DOHH2 (cell line): ENCODE data around the gene FBXW5.

Experiments used
- H3F3A ChIP-seq: fragments of 200-600 bp; sonication (generic), shearing (Covaris generic); 2 replicates; pipeline ENCODE4 v1.6.0; 2016; ENCODE audit warnings: antibody characterized with exemption, mild to moderate bottlenecking; ENCODE audit not compliant: control insufficient read depth, insufficient read depth
- H3K27ac ChIP-seq: fragments of 200-600 bp; sonication (generic); 2 replicates; pipeline ENCODE4 v1.5.1; 2014; ENCODE audit warnings: low read depth, mild to moderate bottlenecking, low read length, moderate library complexity
- H3K27me3 ChIP-seq: fragments of 200-600 bp; sonication (generic); 2 replicates; pipeline ENCODE4 v1.6.1; 2014; ENCODE audit warnings: mild to moderate bottlenecking, low read length, mixed read lengths; ENCODE audit not compliant: control insufficient read depth
- H3K36me3 ChIP-seq: fragments of 200-600 bp; sonication (generic); 2 replicates; pipeline ENCODE4 v1.6.1; 2014; ENCODE audit warnings: mild to moderate bottlenecking, low read length, moderate library complexity, mixed read lengths; ENCODE audit not compliant: control insufficient read depth
- H3K4me1 ChIP-seq: fragments of 200-600 bp; sonication (generic); 2 replicates; pipeline ENCODE4 v1.6.1; 2014; ENCODE audit warnings: mild to moderate bottlenecking, low read length, mixed read lengths; ENCODE audit not compliant: control insufficient read depth
- H3K4me2 ChIP-seq: fragments of 200-600 bp; sonication (generic); 2 replicates; pipeline ENCODE4 v1.6.0; 2014; ENCODE audit warnings: mild to moderate bottlenecking, low read length, moderate library complexity
- H3K4me3 ChIP-seq: fragments of 200-600 bp; sonication (generic); 2 replicates; pipeline ENCODE4 v1.5.1; 2014; ENCODE audit warnings: mild to moderate bottlenecking, low read length, mixed read lengths
- H3K79me2 ChIP-seq: fragments of 200-600 bp; sonication (generic); 2 replicates; pipeline ENCODE4 v1.6.1; 2014; ENCODE audit warnings: mild to moderate bottlenecking, low read length, mixed read lengths; ENCODE audit not compliant: control insufficient read depth
- H3K9me2 ChIP-seq: fragments of 200-600 bp; sonication (generic); replicated peaks from 2 replicates; pipeline ENCODE4 v1.6.1; 2014; ENCODE audit warnings: mild to moderate bottlenecking, low read length, mixed read lengths; ENCODE audit not compliant: control insufficient read depth
- H3K9me3 ChIP-seq: fragments of 200-600 bp; sonication (generic); 2 replicates; pipeline ENCODE4 v1.6.1; 2014; ENCODE audit warnings: antibody characterized with exemption, low read length, mixed read lengths; ENCODE audit not compliant: control insufficient read depth, insufficient read depth
- H4K20me1 ChIP-seq: fragments of 200-600 bp; sonication (generic); 2 replicates; pipeline ENCODE4 v1.6.0; 2014; ENCODE audit warnings: low read depth, mild to moderate bottlenecking, antibody characterized with exemption, low read length, moderate library complexity; ENCODE audit not compliant: control insufficient read depth, insufficient read depth
- EZH2phosphoT487 ChIP-seq: fragments of 200-600 bp; sonication (generic); IDR thresholded peaks from 2 replicates; pipeline ENCODE4 v1.6.1; 2017; ENCODE audit warnings: borderline replicate concordance, mild to moderate bottlenecking, antibody characterized with exemption, low read length, moderate library complexity, mixed read lengths
- TF ChIP-seq, protein P1 (sequence below): fragments of 200-600 bp; sonication (generic); IDR thresholded peaks from one replicate; pipeline ENCODE4 v1.5.1; 2014; ENCODE audit warnings: antibody characterized with exemption, mild to moderate bottlenecking, low read depth, low read length; ENCODE audit not compliant: poor library complexity, severe bottlenecking

FBXW5 gene

DNA sequence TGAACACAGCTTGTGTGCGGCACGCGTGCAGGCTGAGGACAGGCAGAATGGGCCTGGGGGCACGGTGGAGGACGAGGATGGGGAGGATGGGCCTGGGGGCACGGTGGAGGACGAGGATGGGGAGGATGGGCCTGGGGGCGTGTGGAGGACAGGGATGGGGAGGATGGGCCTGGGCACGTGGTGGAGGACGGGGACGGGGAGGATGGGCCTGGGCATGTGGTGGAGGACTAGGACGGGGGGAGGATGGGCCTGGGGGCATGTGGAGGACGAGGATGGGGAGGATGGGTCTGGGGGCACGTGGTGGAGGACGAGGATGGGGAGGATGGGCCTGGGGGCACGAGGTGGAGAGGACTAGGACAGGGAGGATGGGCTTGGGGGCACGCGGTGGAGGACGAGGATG lies 22.0 kb downstream of the FBXW5 start:
- no peaks in the 10 kb centered on the region for H3K9me3 ChIP-seq
- H3K27ac ChIP-seq: no peak overlapping the region
- no peaks in the 10 kb centered on the region for H4K20me1 ChIP-seq
- no peaks in the 10 kb centered on the region for H3K79me2 ChIP-seq
- no peaks in the 10 kb centered on the region for H3K27me3 ChIP-seq
- no peaks in the 10 kb centered on the region for H3K4me1 ChIP-seq
- no peak overlapping the region for H3K4me2 ChIP-seq
- H3K36me3 ChIP-seq: peaks cover 62% of the 10 kb centered on the region
- H3K9me2 ChIP-seq: no peaks in the 10 kb centered on the region
- TF ChIP-seq, protein P1, sequence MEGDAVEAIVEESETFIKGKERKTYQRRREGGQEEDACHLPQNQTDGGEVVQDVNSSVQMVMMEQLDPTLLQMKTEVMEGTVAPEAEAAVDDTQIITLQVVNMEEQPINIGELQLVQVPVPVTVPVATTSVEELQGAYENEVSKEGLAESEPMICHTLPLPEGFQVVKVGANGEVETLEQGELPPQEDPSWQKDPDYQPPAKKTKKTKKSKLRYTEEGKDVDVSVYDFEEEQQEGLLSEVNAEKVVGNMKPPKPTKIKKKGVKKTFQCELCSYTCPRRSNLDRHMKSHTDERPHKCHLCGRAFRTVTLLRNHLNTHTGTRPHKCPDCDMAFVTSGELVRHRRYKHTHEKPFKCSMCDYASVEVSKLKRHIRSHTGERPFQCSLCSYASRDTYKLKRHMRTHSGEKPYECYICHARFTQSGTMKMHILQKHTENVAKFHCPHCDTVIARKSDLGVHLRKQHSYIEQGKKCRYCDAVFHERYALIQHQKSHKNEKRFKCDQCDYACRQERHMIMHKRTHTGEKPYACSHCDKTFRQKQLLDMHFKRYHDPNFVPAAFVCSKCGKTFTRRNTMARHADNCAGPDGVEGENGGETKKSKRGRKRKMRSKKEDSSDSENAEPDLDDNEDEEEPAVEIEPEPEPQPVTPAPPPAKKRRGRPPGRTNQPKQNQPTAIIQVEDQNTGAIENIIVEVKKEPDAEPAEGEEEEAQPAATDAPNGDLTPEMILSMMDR: no peak
- TF ChIP-seq EZH2phosphoT487: no peak
- H3K4me3 ChIP-seq: no peak overlapping the region
- no peaks in the 10 kb centered on the region for H3F3A ChIP-seq

DNA sequence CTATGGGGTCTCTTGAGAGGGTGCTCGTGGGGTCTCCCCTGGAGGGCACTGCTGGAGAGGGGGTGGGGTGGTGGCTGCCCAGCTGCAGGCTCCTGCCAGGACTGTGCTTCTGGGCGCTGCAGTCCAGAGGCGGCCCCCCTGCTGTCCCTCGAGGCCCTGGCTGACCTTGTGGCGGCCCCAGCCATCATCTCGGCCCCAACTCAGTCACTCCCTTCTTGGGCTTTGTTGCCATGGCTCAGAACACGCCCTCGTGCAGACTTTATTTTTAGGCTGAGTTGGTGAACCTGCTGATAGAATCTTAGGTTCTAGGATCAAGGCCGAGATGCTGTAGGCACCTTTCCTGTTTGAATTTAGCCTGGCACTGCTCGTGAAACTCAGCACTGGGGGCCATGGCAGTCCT lies 22.8 kb downstream of the FBXW5 start:
- Histone ChIP-seq H3K4me1 (no peaks in the 10 kb centered on the region), H3K27ac (no peak overlapping the region), H3K36me3 (peaks cover 62% of the 10 kb centered on the region), H3K4me3 (no peak overlapping the region), H4K20me1 (no peaks in the 10 kb centered on the region), H3K79me2 (no peaks in the 10 kb centered on the region), H3K9me2 (no peaks in the 10 kb centered on the region), H3K9me3 (no peaks in the 10 kb centered on the region), H3K4me2 (no peak overlapping the region), H3F3A (no peaks in the 10 kb centered on the region), H3K27me3 (no peaks in the 10 kb centered on the region)
- no peak for TF ChIP-seq EZH2phosphoT487
- TF ChIP-seq, protein P1: no peak

DNA sequence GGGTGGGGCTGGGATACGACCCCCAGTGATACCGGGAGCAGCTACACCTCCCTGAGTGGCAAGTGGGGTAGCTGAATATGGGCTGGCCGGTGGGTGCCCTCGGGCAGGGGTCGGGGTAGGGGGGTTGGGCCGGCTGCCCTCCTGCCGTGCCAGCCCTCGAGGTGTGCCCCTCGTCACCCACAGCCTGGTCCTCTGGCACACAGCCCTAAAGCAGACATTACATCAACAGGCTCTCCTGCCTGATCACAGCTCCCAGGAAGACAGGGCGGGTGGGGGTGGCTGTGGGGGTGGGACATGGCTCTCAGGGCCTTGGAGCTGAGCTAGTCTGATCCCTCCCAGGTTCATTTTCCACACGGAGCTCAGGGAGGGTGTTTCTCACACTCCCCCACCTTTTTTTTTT lies 23.2 kb downstream of the FBXW5 start:
- Histone ChIP-seq H3K79me2 (peaks cover 2% of the 10 kb centered on the region; the same call in 1 of the 2 replicates), H3K9me2 (no peaks in the 10 kb centered on the region), H3K27ac (no peak overlapping the region), H3K27me3 (no peaks in the 10 kb centered on the region), H4K20me1 (0 out of 2 replicates have a peak, but pooled peaks cover 2% of the 10 kb centered on the region), H3K4me1 (no peaks in the 10 kb centered on the region), H3F3A (no peaks in the 10 kb centered on the region), H3K4me2 (no peak overlapping the region), H3K36me3 (peaks cover 62% of the 10 kb centered on the region), H3K9me3 (no peaks in the 10 kb centered on the region), H3K4me3 (no peak overlapping the region)
- TF ChIP-seq, protein P1: no peak
- no peak for TF ChIP-seq EZH2phosphoT487
